IPS DF 4.7 (cell line): Measurements from ENCODE around the gene FAM72A.
"Not testable (repeated sequence)": the region's sequence is repeated elsewhere in the genome, so short reads cannot be mapped to it uniquely, and the experiment has no call there.

Source experiments
- DNase-seq: peaks from one replicate; pipeline ENCODE4 v3.0.0-alpha.2; 2013; ENCODE audit warnings: low spot score; ENCODE audit errors: extremely low read depth

Gene FAM72A

DNA sequence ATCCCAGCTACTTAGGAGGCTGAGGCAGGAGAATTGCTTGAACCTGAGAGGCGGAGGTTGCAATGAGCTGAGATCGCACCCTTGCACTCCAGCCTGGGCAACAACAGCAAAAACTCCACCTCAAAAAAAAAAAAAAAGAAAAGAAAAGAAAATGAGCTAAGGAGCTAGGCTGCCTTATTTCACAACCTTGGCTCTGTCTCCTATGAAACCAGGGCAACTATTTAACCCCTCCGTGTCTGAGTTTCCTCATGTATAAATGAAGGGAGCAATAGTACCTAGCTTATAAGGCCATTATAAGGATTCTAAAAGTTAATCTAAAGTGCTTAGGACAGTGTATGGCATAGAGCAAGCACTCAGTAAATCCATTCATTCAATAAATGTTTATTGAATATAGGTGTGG, 32.8 kb downstream of the FAM72A start:
- not testable (repeated sequence) for DNase-seq

DNA sequence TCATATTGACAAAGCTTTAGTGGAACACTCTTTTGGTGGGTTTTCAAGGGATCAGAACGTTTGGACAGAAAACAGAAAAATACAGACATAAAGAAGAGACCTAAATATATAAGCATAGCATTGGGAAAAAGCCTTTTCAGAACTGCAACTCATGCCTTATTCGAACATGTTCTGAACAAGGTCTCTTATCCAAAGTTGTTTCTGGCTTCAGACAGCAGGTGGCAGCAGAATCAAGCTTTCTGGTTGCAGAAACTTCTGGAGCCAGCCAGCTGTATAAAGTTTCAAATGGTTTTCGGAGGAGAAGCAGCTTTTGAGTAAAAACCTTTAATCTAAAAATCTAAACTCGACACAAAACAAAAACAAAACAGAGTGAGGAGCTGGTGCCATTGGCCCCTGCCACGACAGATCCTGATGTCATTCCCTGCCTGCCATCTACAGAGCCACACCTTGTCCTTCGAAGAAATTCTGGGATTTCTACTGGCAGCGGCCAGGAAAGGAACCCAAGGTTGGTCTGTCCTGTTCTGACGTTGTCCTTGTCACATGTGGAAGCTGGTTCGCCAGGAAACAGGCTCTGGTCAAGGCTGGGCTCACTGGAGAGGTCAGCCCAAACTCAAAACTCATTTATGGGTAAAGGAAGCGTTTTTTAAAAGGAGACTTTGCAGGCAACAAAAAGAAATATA, 35.1 kb downstream of the FAM72A start:
- DNase-seq, result not testable (repeated sequence)

DNA sequence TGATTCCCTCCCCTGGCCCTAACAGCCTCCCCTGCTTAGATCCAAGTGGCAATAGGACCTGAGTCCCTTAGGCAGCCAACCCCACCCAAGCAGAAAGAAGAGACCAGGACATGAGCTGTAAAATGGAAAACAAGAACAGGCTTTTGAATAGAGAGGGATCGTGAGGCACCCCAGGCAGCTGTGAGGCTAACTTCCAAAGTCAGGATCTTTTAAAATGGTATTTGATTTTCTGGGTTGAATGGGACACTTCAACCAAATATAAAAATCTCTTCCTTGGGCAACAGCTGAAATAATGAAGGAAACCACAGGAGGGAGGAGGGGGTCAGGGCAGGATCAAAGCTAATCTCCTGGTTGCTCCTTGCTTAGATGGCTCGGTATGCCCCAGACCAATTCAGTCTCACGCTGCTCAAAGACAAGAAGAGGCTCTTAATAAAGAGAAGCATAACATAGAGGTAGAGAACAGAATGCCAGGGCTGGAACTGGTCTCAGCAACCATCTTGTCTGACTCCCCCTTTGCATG, 56.8 kb downstream of the FAM72A start:
- no peak for DNase-seq

DNA sequence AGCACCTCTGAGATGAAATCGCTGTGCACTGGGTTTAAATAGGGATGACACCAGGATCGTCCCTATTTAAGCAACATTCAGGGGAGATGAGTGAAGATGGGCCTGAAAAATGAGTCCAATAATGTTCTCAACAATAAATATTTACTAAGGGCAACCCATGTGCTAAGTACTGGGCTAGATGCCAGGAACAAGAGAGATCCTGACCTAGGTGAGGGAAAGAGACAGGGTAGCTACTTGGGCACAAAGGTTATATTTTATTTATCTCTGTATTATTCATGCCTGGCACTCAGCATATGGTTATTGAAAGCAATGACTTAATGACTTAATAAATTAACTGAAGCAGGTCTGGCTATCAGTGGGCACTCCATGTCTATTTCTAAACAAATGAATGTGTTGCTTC, 58.0 kb downstream of the FAM72A start:
- no peak for DNase-seq

DNA sequence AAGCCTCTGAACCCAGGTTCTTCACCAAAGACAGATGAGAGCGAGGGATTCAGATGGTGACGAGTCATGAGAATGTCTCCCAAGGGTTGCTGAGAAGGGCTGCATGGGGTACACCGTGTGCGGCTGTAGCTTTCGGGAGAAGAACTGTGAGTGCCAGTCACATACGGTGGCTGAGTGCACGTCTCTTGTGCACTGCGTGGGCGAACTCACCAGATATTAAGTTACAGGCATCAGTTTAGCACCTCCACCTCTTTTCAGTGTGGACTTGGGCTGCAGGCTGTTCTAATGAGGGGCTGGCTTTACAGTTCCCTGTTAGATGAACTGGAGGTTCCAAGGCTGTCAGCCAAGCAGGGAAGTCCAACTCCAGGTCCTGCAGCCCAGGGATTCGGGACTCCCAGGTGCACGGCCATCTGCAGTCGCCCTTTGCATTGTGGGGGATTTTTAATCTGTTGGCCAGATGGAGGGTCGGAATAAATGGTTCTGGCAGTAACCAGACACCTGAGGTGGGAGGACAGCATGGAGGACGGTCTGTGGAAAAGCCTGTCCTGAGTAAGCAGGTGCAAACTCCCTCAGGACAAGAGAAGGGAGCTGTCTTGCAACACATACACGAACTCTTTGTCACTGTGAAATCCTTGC, 59.0 kb downstream of the FAM72A start:
- no peak for DNase-seq

DNA sequence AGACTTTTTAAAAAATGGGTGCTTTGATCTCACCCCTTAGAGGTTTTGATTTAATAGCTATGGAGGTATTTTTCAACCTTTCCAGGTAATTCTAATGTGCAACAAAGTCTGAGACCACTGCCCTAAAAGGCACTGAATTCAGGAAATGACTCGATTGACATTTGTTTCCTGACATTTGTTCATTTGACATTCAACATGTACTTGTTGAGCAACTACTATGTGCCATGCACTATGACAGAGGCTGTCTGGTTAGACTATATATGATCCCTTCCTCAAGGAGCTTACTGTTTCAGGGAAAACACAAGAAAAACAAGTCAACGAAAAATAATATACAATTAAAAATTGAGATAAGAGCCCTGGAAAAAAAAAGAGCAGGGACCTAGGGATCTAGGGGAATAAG, 59.9 kb downstream of the FAM72A start:
- no peak for DNase-seq

DNA sequence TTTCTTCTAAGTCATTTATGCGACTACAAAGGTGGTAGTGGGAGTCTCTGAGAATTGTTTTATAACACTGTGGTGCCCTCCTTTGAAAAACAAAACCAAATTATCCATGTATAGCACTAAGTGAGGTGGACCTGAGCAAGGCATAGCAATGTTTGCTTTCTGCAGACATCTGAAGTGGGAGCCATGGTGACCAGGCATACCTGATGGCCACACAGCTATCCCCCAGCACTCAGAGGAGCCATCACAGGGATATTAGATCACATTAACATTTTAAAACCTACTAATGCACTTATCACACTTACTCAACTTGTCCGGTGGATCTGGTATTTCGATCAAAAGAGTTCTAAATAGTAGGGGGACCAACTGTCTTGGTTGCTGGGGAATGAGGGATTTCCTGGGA, 60.6 kb downstream of the FAM72A start:
- DNase-seq, result no peak

DNA sequence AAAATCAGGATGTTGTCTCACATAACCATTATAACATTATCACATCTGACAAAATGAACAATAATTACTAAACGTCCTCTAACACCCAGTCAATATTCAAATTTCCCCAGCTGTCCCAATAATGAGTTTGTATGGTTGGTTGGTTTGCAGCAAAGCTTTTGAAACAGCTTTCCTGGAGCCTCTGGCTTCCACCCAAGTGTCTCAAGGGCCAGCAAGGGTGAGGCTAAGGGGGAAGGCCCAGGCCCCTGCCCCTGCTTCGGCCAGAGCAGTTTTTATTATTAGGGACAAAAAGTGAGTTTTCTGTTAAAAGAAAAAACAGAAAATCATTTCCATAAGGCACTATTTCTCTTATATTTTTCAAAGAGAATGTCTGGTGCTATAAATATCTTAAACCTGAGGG, 66.4 kb downstream of the FAM72A start:
- DNase-seq, result no peak
